LHCN-M2 (cell line): ENCODE measurements around the gene NPY. TPM values are rescaled to one million over a fixed set of nuclear protein-coding genes. Genes with fewer than 3 reads are reported as not detected.

ENCODE experiments used
- DNase-seq: peaks from one replicate; pipeline ENCODE4 v3.0.0-alpha.2; 2012; ENCODE audit warnings: low read depth
- total RNA-seq: library from RNA; depleted of rRNA; stranded (reverse); fragments of >200 nt; gene quantifications from 2 replicates; pipeline ENCODE4 v1.2.3, GENCODE V29; 2014

NPY gene
- total RNA-seq, 1 experiment from 2014 or later: not detected

GRCh38 chr7:24313777-24314176 lies 29.8 kb downstream of the NPY start:
- no peak for DNase-seq

- DNase-seq: no peak
These were observed 32.4 kb downstream of the NPY start for GRCh38 chr7:24316340-24316739.

- peak; percentile 15 for DNase-seq
These were observed 34.3 kb downstream of the NPY start for GRCh38 chr7:24318326-24318725.

GRCh38 chr7:24319209-24319608 lies 35.2 kb downstream of the NPY start:
- no peak for DNase-seq

- DNase-seq: peak; percentile 55
These were observed 40.0 kb downstream of the NPY start for GRCh38 chr7:24323961-24324480.

GRCh38 chr7:24325708-24326107 lies 41.7 kb downstream of the NPY start:
- DNase-seq: no peak

- peak; percentile 35 for DNase-seq
These were observed 44.1 kb downstream of the NPY start for GRCh38 chr7:24328050-24328449.

- DNase-seq: no peak
These were observed 44.9 kb downstream of the NPY start for GRCh38 chr7:24328894-24329293.

GRCh38 chr7:24334012-24334411 lies 50.0 kb downstream of the NPY start:
- DNase-seq: peak; percentile 5

GRCh38 chr7:24334627-24335026 lies 50.6 kb downstream of the NPY start:
- no peak for DNase-seq

GRCh38 chr7:24336461-24336860 lies 52.5 kb downstream of the NPY start:
- DNase-seq: peak; percentile 15

GRCh38 chr7:24337180-24337579 lies 53.2 kb downstream of the NPY start:
- no peak for DNase-seq

GRCh38 chr7:24339575-24339974 lies 55.6 kb downstream of the NPY start:
- DNase-seq: no peak

GRCh38 chr7:24340727-24341126 lies 56.7 kb downstream of the NPY start:
- no peak for DNase-seq
